ENCODE data around the gene RASL10B.

Gene RASL10B

GRCh38 chr17:35727635-35728034 lies 3.8 kb upstream of the RASL10B start:
- Mint-ChIP-seq H3K27ac (no peak overlapping the region), H3K36me3 (ENCODE audit: low read depth) (peaks cover 60% of the 10 kb centered on the region), H3K4me1 (ENCODE audit: low read depth) (peaks cover 22% of the 10 kb centered on the region), H3K27me3 (peaks cover 26% of the 10 kb centered on the region), H3K9me3 (no peaks in the 10 kb centered on the region), H3K4me3 (no peak overlapping the region)
- intact Hi-C loops (cut with micrococcal nuclease) = no loop called here

DNA sequence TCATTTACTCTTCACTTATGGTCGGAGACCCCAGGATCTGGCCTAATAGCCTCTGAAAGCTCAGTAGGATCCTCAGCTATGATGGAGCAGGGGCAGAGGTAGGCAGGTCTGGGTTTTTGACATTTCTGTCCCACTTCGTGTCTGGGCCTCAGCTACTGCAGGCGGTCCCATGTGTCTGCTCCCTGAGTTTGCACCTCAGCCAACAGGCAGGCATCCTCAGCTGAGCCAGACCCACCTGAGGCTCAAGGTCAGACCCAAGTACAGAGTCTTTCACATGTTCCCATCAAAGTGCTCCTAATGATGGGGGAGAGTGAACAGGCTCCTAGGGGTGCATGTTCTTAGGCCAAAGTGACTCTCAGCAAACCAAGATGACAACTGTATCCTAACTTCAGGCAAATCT lies 2.9 kb upstream of the RASL10B start:
- Mint-ChIP-seq H3K9me3 (no peaks in the 10 kb centered on the region), H3K4me3 (no peak overlapping the region), H3K36me3 (ENCODE audit: low read depth) (peaks cover 50% of the 10 kb centered on the region), H3K4me1 (ENCODE audit: low read depth) (peaks cover 22% of the 10 kb centered on the region), H3K27ac (no peak overlapping the region), H3K27me3 (peaks cover 28% of the 10 kb centered on the region)
- intact Hi-C loops (cut with micrococcal nuclease) = no loop called here

DNA sequence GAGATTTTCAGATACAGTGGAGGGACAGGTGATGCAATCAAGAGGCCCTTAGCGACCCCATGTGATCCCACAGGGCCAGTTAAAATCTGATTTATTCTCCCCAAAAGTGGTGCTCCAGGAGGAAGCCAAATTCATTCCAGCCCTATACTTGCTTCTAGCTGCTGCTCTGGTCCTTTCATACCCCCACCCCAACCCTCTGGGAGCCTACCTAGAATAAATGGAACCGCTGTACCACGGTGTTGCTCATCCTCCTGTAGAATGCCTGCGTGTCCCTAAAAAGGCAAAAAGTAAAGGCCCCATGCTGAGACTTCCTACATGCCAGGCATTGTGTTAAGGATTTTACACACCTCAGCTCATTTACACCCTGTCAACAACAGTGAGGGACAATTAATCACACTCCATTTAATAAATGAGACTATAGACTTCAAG lies 2.0 kb upstream of the RASL10B start:
- H3K4me3 Mint-ChIP-seq = no peak overlapping the region
- H3K9me3 Mint-ChIP-seq = no peaks in the 10 kb centered on the region
- intact Hi-C loops (cut with micrococcal nuclease) = no loop called here
- peaks cover 22% of the 10 kb centered on the region for H3K4me1 Mint-ChIP-seq (ENCODE audit: low read depth)
- peaks cover 29% of the 10 kb centered on the region for H3K27me3 Mint-ChIP-seq
- H3K27ac Mint-ChIP-seq = no peak overlapping the region
- H3K36me3 Mint-ChIP-seq (ENCODE audit: low read depth) = peaks cover 42% of the 10 kb centered on the region

GRCh38 chr17:35730400-35731005 lies 936 bp upstream of the RASL10B start:
- intact Hi-C loops (cut with micrococcal nuclease) = no loop called here
- peaks cover 33% of the 10 kb centered on the region for H3K27me3 Mint-ChIP-seq
- peaks cover 19% of the 10 kb centered on the region for H3K4me1 Mint-ChIP-seq (ENCODE audit: low read depth)
- H3K36me3 Mint-ChIP-seq (ENCODE audit: low read depth) = peaks cover 31% of the 10 kb centered on the region
- no peaks in the 10 kb centered on the region for H3K9me3 Mint-ChIP-seq
- H3K27ac Mint-ChIP-seq = no peak overlapping the region
- no peak overlapping the region for H3K4me3 Mint-ChIP-seq

GRCh38 chr17:35731917-35732805 lies 722 bp downstream of the RASL10B start:
- peaks cover 33% of the 10 kb centered on the region for H3K27me3 Mint-ChIP-seq
- H3K36me3 Mint-ChIP-seq (ENCODE audit: low read depth) = peaks cover 15% of the 10 kb centered on the region
- peaks cover 13% of the 10 kb centered on the region for H3K4me1 Mint-ChIP-seq (ENCODE audit: low read depth)
- intact Hi-C loops (cut with micrococcal nuclease) = no loop called here
- H3K27ac Mint-ChIP-seq = no peak overlapping the region
- no peaks in the 10 kb centered on the region for H3K9me3 Mint-ChIP-seq
- no peak overlapping the region for H3K4me3 Mint-ChIP-seq

- Mint-ChIP-seq H3K4me3 (no peak overlapping the region), H3K9me3 (no peaks in the 10 kb centered on the region), H3K4me1 (ENCODE audit: low read depth) (peaks cover 13% of the 10 kb centered on the region), H3K27me3 (peaks cover 33% of the 10 kb centered on the region), H3K27ac (no peak overlapping the region), H3K36me3 (ENCODE audit: low read depth) (peaks cover 10% of the 10 kb centered on the region)
- intact Hi-C loops (cut with micrococcal nuclease) = no loop called here
Measured at GRCh38 chr17:35732806-35733136, 1.3 kb downstream of the RASL10B start.

DNA sequence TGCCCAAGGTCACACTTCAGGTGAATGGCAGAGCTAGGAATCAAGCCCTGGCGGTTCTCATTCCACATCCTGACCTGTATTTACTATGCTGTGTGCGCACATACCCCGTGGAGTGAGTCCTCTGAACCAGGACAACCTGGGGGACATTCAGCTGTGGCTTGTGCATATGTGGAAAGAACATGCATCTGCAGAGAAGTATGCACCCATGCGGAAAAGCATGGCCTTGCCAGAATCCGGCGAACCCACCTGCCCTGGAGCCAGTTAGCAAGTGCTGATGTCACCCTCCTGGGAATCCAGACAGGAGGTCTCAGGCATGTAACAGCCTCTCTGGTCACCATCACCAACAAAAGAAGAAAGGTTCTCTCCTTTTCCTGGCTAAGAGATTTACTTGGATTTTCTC lies 1.9 kb downstream of the RASL10B start:
- no peak overlapping the region for H3K27ac Mint-ChIP-seq
- H3K4me1 Mint-ChIP-seq (ENCODE audit: low read depth) = peaks cover 13% of the 10 kb centered on the region
- no peaks in the 10 kb centered on the region for H3K9me3 Mint-ChIP-seq
- H3K27me3 Mint-ChIP-seq = peaks cover 33% of the 10 kb centered on the region
- intact Hi-C loops (cut with micrococcal nuclease) = no loop called here
- no peak overlapping the region for H3K4me3 Mint-ChIP-seq
- peaks cover 4% of the 10 kb centered on the region for H3K36me3 Mint-ChIP-seq (ENCODE audit: low read depth)

DNA sequence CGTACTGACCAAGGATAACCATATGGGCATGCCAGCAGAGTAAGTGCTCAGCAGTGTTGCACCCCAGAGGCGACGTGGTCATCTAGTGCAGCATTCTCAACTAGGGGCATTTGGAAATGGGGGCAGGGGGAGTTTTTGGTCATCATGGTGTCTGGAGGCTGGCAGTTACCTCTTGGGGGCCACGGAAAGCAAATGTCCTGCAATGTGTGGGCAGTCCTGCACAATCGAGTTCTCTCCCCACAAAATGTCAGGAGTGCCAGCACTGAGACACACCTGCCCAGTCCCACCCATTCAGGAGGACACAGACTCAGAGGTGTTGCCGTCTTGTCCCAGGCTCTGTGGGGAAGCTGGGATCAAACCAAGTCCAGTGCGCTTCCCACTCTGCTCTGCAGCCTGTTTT lies 3.0 kb downstream of the RASL10B start:
- peaks cover 41% of the 10 kb centered on the region for H3K27me3 Mint-ChIP-seq
- H3K4me3 Mint-ChIP-seq = no peak overlapping the region
- H3K27ac Mint-ChIP-seq = no peak overlapping the region
- intact Hi-C loops (cut with micrococcal nuclease) = no loop called here
- H3K9me3 Mint-ChIP-seq = no peaks in the 10 kb centered on the region
- peaks cover 13% of the 10 kb centered on the region for H3K4me1 Mint-ChIP-seq (ENCODE audit: low read depth)
- no peaks in the 10 kb centered on the region for H3K36me3 Mint-ChIP-seq (ENCODE audit: low read depth)

DNA sequence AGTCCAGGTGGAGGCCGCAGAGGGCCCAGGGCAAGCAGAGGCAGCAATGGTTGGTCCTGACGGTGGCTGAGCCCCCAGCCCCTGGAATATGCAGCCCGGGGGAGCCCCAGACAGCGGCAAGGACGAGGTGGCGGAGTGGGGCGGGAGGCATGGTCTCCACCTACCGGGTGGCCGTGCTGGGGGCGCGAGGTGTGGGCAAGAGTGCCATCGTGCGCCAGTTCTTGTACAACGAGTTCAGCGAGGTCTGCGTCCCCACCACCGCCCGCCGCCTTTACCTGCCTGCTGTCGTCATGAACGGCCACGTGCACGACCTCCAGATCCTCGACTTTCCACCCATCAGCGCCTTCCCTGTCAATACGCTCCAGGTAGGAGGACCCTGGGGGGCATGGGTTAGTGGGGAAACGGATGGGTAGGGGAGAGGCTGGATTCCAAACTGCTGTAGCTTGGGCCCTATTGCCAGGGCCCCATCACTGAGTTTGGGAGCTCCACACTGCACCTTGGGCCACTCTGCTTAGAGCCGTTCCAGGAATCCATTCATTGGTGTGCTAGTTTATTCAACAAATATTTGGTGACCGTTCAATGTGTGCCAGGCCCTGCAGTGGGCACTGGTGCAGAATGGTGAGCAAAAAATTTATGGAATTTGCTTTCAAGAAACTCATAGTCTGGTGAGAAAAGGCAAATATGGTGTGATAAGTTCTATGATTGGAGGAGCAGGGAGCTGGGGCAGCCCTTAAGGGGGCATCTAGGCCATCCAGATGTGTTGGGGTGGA lies 3.8 kb downstream of the RASL10B start:
- peaks cover 44% of the 10 kb centered on the region for H3K27me3 Mint-ChIP-seq
- intact Hi-C loops (cut with micrococcal nuclease) = no loop called here
- H3K9me3 Mint-ChIP-seq = no peaks in the 10 kb centered on the region
- H3K27ac Mint-ChIP-seq = no peak overlapping the region
- H3K4me3 Mint-ChIP-seq = no peak overlapping the region
- no peaks in the 10 kb centered on the region for H3K36me3 Mint-ChIP-seq (ENCODE audit: low read depth)
- H3K4me1 Mint-ChIP-seq (ENCODE audit: low read depth) = peaks cover 12% of the 10 kb centered on the region

- H3K4me3 Mint-ChIP-seq = no peak overlapping the region
- no peaks in the 10 kb centered on the region for H3K9me3 Mint-ChIP-seq
- H3K36me3 Mint-ChIP-seq (ENCODE audit: low read depth) = no peaks in the 10 kb centered on the region
- H3K27me3 Mint-ChIP-seq = peaks cover 42% of the 10 kb centered on the region
- no peak overlapping the region for H3K27ac Mint-ChIP-seq
- peaks cover 2% of the 10 kb centered on the region for H3K4me1 Mint-ChIP-seq (ENCODE audit: low read depth)
- intact Hi-C loops (cut with micrococcal nuclease) = no loop called here
Measured at GRCh38 chr17:35736236-35736635, 4.8 kb downstream of the RASL10B start.

DNA sequence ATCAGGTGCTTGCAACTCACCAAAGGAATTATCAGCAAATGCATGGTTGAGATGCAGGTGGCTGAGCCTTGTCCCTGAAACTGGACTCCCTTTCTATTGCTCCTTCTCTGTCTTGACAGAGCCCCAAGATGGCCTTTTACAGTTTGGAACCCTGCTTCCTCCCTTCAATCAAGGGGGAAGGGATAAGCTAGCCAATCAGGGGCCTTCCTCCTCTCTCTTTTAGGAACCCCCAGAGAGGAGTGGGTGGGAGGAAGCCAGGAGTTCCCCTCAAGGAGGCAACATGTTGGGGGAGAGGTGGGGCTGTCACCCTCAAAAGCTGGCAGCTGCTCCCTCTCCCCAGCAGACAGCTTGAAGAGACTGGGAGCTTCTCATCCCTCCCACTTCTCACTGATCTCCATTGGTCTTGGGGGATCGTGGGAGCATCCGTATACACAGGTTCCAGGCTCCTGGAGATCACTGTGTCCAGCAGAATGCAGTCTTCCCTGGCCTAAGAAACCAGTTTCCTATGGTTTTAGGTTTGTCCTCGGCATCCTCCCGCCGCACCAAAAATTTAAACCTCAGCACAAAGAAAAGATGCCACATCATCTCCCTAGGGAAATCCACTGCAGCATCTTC lies 7.2 kb downstream of the RASL10B start:
- Mint-ChIP-seq H3K27me3 (peaks cover 50% of the 10 kb centered on the region), H3K4me1 (ENCODE audit: low read depth) (peaks cover 5% of the 10 kb centered on the region), H3K4me3 (no peak overlapping the region), H3K9me3 (no peaks in the 10 kb centered on the region), H3K27ac (no peak overlapping the region), H3K36me3 (ENCODE audit: low read depth) (no peaks in the 10 kb centered on the region)
- intact Hi-C loops (cut with micrococcal nuclease) = no loop called here

DNA sequence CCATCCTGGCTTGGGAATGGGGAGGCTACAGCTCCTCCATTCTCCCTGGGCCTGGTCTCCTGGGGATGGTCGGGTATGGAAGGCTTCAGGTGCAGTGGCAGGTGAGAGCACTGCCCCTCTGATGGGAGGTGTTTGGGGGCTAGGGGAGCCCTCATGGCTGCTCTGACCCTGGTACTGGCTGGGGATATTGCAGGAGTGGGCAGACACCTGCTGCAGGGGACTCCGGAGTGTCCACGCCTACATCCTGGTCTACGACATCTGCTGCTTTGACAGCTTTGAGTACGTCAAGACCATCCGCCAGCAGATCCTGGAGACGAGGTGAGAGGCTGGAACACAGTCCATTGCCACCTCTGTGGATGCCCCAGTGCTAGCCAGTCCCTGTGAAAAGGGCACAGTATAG lies 8.8 kb downstream of the RASL10B start:
- Mint-ChIP-seq H3K27me3 (peaks cover 47% of the 10 kb centered on the region), H3K36me3 (ENCODE audit: low read depth) (no peaks in the 10 kb centered on the region), H3K27ac (no peak overlapping the region), H3K9me3 (no peaks in the 10 kb centered on the region), H3K4me1 (ENCODE audit: low read depth) (peaks cover 5% of the 10 kb centered on the region), H3K4me3 (no peak overlapping the region)
- intact Hi-C loops (cut with micrococcal nuclease) = loop anchor here (10.0 kb wide), 1 partner anchor 425 kb away; no protein-coding TSS in a partner anchor

- Mint-ChIP-seq H3K4me3 (no peak overlapping the region), H3K9me3 (no peaks in the 10 kb centered on the region), H3K36me3 (ENCODE audit: low read depth) (no peaks in the 10 kb centered on the region), H3K27me3 (peaks cover 50% of the 10 kb centered on the region), H3K4me1 (ENCODE audit: low read depth) (peaks cover 5% of the 10 kb centered on the region), H3K27ac (no peak overlapping the region)
- intact Hi-C loops (cut with micrococcal nuclease) = loop anchor here (10.0 kb wide), 1 partner anchor 426 kb away; no protein-coding TSS in a partner anchor
Measured at GRCh38 chr17:35740997-35741931, 9.8 kb downstream of the RASL10B start.
